HG03103 (cell line): Measurements from ENCODE around the gene EIF2B5.

Experiments
- ATAC-seq: cut with Tn5 transposase; IDR thresholded peaks from one replicate; pipeline ENCODE4 v1.9.1; 2021; ENCODE audit warnings: low read depth; ENCODE audit not compliant: unreplicated experiment

The EIF2B5 gene

DNA sequence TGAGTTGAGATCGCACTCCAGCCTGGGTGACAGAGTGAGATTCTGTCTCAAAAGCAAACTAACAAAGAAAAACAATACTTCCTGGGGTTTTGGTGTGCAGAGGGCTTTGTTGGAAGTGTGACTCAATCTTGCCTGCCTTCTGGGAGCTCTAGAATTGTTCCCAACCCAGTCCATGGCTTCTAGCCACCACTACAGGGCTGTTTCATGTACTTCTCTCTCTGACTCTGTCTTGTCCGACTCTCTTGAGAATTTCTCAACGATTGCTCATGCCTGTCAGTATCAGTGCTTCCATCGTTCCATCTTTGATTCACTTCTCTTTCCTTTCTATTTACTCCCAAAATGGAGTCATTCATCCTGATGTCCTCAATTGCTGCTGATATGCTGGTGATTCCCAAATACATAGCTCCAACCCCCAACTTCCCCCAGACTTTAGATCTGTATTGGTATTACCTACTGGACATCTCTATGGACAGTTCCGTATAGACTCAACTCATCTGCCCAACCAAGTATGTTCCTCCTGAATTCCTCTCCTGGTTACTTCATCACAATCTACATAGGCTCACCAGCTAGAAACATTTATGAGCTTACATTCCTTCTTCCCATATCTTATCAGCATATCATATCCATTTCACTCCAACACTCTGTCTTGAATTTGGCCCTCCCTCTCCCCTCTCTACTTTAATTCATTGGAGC lies 37.7 kb downstream of the EIF2B5 start:
- no peak for ATAC-seq

DNA sequence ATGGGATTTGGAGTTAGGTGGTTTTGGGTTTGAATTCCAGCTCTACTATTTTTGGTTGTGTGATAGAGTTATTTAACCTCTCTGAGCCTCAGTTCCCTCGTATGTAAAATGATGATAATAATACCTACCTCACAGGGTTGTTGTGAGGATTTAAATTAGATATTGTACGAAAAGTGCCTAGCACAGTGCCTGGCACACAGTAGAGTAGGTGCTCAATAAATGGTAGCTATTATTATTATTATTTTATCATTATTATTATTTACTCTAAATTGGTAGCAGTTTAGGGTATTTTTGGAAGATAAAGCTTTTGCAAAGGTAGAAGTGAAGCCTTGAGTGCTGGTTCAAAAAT lies 38.2 kb downstream of the EIF2B5 start:
- no peak for ATAC-seq

DNA sequence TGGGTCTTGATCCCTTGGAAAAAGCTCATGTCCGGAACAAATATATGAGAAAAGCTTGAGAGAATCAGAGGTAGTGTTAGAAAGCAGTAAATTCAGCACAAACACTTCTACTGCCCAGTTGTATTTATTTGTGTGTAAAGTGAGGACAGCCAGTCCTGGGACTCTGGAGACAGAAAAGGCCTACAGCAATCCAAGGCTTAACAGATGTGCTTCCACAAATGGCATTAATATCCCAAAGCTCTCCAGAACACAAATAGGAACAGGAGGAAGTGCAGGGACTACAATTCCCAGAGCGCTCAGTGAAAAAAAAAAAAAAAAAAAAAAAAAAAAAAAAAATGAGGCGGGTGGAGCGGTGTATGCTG lies 39.1 kb downstream of the EIF2B5 start:
- ATAC-seq: no peak

DNA sequence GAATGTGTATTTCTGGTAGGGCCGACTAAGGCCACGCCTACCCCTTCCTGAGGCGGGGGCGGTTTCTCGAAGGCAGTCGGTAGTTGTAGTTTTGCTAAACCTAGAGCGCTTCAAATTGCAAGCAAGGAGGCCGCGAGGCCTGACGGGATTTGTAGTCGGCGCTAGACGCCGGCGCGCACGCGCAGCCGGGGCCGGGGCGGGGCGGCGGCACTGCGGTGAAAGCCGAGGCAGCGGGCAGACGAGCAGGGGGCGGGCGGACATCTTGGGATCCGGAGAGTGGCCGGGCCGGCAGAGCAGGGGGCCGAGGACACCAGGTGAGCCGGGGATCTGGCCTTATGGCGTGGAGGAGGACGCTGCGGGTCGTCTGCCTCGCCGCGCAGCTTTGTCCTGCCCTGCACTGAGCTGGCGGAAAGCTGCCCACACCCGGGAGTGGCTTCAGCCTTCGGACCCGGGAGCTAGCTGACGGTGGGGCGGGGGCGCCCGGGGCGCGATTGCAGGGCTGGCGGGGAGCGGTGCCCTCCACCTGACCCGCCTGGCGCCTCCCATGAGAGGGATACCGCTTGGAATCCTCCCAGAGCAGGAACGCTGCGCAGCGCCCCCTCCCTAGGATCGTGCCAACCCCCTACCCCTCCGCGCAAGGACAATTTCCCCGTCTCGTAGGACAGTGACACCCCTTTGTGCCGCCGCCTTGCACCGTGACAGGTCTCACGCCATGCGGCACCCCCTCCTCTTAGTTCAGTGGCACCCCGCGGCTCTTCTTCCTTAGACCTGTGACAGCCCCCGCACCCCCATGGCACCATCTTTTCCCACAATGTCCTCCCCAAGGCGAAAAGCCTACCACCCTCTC lies 39.7 kb downstream of the EIF2B5 start, which contains the start of gene AP2M1:
Gene AP2M1 (plus strand): TSS at position 210 of the 847 bp plus-strand sequence. CDS start 2,139 bp downstream, outside the sequence.
- ATAC-seq: peak; percentile 94

DNA sequence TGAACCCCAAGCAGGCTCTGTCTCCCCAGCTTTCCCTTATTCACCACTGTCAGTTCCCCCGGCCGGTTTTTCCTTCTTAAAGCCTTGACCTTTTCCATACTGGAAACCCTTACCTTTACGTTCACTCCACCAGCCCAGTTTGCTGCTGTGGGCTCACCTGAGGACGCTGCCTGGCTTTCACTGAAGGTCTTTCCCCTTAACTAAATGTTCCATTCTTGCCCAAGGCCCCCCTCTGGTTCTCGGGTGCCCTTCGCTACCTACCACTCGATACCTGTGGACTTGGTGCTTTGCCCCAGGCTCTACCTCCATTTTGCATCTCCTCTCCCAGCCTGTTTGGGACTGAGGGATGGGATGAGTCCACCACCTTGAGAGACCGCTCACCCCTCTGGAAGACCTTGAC lies 40.3 kb downstream of the EIF2B5 start:
- ATAC-seq: no peak

DNA sequence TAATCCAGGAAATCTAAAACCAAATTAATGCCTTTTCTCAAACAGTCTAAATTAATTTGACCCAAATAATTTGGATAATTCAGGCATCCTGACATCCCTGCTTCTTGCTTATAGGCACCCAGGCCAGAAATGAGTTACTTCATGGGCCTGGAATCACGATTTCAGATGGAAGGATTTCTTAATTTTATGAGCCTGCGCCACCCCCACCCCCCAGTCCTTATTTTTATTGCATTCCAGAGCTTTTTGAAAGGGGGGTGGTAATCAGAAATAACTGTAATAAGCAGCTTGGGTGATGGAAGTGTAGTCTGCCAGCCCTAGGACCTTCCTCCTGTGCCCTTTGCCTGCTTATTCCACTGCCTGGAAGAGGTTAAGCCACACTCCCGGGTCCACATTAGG lies 40.8 kb downstream of the EIF2B5 start:
- no peak for ATAC-seq

DNA sequence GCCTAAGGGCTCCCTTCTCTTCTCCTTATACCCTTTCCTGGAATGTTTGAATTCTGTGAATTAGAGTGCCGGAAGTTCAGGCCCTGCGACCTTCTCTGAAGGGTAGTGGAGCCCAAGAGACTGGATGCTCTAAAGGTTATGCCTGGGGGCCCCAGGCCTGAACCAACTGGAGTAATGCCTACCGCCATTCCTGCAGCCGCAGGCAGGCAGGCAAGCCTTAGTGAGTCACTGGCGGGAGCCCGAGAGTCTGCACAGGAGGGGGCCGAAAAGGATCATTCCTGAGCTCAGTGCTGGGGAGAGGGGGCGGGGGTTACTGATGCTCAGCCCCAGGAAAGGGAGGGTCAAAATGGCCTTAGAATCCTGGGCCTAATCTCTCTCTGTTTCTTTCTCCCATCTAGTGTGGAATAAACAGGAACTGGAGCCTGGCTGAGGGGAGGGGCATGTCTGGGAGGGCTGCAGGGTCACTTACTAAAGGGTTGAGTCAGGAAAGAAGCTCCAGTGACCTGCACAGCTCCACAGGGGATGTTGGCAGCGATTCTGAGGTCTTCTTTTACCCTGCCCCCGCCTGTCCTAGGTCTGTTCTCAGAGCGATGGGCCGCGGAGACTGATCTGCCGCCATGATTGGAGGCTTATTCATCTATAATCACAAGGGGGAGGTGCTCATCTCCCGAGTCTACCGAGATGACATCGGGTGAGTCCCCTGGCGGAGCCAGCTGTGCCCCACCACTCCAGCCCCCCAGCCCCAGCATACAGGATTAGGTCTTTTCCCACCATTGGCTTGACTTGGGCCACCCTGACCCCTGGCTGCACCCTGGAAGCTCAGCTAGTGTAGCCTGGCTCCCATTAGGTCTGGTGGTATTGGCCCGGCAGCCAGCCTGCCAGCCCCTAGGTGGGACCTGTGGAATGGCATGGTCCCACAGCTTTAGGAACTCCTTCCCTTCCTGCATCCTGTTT lies 41.5 kb downstream of the EIF2B5 start:
- no peak for ATAC-seq

DNA sequence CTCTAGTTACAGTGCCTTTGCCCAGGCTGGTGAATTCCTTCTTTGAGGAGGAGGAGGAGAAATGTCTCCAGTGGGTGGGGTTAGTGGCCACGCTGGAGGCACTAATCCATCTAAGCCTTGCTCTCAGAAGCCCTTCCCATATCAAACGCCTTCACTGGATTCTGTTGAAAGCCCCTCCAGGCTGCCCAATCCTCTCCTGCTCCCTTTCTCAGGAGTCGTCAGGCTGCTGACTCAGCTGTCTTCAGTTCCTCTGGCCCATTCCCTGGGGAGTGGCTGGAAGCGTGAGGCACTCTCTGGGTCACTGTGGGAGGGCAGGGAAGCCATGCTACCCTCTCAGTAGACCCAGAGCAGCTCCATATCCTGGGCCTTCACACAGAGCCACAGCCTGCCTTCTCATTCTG lies 42.2 kb downstream of the EIF2B5 start:
- ATAC-seq: no peak

DNA sequence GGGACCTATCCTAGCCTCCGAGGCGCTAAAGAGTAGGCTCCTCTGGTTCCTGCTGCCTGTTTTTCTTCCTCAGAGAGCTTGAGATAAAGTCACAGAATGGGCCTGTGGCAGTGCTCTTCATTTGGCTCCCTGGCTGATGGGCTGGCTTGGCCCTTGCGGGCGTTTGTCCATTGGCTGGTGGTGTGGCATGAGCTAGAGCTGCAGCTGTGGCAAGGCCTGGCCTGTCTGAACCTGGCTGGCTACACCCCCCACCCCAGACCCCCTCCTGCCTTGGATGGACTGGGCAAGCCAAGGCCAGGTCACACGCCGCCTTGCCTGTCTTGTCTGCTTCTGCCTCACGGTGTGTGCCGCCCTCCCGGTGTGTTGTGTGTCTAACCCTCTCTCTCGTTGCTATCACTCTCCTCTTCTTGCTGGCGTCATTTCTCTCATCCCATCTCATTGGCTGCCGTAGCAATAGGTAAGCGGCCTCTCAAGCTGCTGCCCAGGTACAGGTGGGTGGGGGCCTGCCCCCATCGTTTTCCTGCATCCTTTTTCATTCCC lies 42.7 kb downstream of the EIF2B5 start:
- ATAC-seq: no peak

DNA sequence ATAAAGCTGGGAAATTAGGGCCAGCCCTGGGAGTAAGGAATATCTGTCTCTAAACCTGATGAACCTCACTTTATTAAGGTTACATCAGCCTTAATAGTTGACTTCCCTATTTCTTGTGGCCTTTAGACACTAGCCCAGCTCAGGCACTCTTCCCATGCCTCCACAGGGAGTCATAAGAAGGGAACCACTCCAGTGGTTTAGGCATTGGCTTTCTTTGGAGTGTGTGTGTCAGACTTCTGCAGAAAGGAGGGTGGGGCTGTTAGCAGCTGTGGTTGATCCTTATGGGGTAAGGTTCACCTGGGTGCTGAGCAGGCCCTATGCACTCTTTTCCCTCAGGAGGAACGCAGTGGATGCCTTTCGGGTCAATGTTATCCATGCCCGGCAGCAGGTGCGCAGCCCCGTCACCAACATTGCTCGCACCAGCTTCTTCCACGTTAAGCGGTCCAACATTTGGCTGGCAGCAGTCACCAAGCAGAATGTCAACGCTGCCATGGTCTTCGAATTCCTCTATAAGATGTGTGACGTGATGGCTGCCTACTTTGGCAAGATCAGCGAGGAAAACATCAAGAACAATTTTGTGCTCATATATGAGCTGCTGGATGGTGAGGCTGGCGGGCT lies 43.5 kb downstream of the EIF2B5 start:
- ATAC-seq: no peak

DNA sequence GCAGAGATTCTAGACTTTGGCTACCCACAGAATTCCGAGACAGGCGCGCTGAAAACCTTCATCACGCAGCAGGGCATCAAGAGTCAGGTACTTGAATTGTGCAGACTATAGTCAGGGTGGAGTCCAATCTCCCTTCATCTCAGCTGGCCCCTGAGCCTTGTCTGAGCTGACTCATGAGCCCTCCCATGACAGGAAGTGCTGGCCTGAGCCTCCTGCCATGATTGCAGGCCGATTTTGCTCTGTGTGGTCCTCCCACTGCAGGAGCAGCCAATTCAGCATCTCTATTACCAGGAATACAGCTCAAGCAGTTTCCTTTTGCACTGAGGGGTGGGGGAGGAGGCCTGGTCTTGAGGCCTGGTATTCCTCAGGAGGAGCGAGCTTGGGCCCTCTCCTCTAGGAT lies 45.0 kb downstream of the EIF2B5 start:
- no peak for ATAC-seq

DNA sequence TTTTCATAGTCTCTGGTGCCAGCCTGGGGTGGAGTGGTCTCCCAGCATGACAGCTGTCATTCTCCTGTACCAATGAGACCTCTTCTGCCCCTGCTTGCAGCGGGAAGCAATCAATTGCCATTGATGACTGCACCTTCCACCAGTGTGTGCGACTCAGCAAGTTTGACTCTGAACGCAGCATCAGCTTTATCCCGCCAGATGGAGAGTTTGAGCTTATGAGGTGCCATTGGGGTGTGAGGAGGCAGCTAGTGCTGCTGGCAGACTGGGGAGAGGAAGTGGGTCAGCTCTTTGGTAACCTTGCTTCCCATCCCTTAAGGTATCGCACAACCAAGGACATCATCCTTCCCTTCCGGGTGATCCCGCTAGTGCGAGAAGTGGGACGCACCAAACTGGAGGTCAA lies 46.4 kb downstream of the EIF2B5 start:
- ATAC-seq: no peak

DNA sequence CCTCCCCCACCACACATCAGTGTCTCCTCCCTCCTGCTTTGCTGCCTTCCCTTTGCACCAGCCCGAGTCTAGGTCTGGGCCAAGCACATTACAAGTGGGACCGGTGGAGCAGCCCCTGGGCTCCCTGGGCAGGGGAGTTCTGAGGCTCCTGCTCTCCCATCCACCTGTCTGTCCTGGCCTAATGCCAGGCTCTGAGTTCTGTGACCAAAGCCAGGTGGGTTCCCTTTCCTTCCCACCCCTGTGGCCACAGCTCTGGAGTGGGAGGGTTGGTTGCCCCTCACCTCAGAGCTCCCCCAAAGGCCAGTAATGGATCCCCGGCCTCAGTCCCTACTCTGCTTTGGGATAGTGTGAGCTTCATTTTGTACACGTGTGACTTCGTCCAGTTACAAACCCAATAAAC lies 48.5 kb downstream of the EIF2B5 start:
- no peak for ATAC-seq

DNA sequence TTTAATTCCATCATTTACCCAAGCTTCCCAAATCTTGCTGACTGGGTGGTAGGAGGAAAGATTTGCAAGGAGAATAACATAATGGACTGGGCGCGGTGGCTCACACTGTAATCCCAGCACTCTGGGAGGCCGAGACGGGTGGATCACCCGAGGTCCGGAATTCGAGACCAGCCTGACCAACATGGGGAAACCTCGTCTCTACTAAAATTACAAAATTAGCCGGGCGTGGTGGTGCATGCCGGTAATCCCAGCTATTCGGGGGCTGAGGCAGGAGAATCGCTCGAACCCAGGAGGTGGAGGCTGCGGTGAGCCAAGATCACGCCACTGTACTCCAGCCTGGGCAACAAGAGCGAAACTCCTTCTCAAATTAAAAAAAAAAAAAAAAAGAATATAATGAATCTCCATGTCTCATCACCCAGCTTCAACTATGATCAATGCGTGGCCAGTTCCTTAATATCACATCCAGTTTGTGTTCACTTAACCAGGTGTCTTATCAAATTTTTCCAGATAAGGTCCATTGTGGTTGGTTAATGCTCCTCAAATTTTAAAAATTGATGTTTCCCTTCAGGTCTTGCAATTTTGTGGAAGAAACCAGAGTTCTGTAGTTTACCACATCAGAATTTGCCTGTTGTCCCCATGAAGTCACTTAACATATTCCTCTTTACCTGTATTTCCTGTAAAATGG lies 49.5 kb downstream of the EIF2B5 start:
- ATAC-seq: no peak

DNA sequence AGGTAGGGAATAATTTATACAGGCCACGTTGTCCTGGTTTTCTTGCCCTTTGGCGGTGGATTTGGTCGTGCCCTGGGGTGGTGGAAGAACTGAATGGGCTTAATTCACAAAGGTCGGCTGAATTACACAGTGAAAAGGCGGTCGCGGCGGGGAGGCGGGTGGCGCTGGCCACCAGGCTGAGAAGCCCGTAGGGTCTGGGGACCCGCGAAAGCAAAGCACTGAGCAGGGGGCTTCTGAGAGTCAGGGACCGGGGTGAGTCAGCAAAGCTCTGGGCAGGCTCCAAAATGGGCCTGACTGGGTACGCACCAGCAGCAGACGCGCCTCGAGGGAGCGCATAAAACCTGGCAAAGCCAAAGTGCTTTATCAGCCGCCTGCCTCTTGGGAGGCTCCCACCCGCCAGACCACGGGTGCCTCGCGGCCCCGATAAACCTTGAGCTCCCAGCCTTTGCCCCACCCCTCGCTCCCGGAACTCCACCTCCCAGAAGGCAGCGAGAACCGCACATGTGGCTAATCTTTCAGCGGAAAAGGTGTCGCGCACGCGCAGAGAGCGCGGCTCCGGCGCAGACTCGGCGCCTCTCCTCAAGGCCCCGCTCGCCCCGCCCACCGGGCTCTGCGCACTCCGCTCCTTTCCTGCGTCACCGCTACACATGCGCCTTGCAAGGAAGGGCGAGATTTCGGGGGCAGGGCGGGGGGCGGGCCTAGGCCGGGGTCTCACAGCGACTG lies 50.5 kb downstream of the EIF2B5 start:
- peak; percentile 93 for ATAC-seq

DNA sequence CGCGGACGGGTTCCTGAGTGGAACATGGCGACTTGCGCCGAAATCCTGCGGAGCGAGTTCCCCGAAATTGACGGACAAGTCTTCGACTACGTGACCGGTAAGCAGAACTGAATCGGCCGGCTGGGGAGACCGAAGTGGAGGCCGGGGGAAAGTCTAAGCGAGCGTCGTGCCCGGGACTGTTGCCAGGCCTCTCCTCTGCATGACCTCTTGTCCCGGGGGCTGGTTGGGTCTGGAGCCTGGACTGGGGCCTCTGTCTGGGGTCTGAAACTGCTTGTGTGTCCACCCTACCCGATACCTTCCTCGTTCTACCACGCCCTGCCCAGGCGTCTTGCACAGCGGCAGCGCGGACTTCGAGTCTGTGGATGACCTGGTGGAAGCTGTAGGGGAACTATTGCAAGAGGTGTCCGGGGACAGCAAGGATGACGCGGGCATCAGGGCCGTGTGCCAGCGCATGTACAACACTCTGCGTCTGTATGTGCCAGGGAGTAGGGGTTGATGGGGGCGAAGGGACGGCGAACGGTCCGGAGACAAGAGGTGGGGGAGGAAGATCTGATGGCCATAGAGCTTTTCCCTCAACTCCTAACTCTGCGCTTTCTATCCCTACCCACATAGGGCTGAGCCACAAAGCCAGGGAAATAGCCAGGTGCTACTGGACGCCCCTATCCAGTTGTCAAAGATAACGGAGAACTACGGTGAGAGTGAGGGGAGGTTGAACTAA lies 51.2 kb downstream of the EIF2B5 start, which contains the start of gene ABCF3:
Gene ABCF3 (plus strand): TSS at position 16 of the 718 bp plus-strand sequence. CDS start 9 bp downstream, at position 25.
- no peak for ATAC-seq

DNA sequence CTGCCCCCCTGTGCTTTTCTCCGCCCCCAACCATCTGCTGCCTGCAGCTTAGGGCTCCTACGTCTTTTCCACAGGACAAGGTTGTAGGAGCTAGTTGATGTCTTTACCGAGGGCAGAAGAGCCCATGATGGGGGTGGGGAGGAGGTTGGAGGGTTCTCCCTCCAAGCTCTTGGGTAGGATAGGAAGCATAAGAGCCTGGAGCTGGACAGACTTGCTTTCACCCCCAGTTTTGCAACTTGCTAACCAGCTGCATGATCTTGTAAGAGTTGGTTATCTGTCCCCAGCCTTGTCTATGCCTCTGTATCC lies 51.7 kb downstream of the EIF2B5 start:
- ATAC-seq: no peak

DNA sequence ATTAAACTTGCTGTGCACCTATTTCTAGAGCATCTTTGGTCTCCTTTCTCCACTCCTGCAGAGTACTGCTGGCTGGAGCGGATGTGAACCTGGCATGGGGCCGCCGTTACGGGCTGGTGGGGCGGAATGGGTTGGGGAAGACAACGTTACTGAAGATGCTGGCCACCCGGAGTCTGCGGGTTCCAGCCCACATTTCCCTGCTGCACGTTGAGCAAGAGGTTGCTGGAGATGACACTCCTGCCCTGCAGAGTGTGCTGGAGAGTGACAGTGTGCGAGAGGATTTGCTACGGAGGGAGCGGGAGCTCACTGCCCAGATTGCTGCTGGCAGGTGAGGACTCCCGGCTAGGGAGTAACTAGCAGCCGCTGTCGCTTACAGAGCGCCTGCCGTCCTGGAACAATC lies 52.9 kb downstream of the EIF2B5 start:
- no peak for ATAC-seq

DNA sequence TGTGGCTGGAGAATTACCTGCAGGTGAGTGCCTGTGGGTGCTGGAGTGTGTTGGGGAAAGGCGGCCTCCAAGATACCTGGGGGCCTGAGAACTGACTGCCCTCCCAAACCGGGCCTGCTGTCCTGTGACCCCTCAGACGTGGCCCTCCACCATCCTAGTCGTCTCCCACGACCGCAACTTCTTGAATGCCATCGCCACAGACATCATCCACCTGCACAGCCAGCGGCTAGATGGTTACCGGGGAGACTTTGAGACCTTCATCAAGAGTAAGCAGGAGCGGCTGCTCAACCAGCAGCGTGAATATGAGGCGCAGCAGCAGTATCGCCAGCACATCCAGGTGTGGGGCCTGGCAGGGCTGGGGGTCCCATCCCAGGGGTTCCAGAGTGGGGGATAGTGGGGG lies 54.3 kb downstream of the EIF2B5 start:
- ATAC-seq: no peak
